Stimulated activated CD4-positive, alpha-beta T cell treated with anti-CD3 and anti-CD28 coated beads, Interleukin-15, amount 100 ng/mL, for 24 hours (primary cell): ENCODE measurements around the gene CCDC73.
"Not testable (repeated sequence)": the region's sequence is repeated elsewhere in the genome, so short reads cannot be mapped to it uniquely, and the experiment has no call there.

Experiments used
- DNase-seq: peaks from one replicate; pipeline ENCODE4 v3.0.0-alpha.2; 2020

The CCDC73 gene

DNA sequence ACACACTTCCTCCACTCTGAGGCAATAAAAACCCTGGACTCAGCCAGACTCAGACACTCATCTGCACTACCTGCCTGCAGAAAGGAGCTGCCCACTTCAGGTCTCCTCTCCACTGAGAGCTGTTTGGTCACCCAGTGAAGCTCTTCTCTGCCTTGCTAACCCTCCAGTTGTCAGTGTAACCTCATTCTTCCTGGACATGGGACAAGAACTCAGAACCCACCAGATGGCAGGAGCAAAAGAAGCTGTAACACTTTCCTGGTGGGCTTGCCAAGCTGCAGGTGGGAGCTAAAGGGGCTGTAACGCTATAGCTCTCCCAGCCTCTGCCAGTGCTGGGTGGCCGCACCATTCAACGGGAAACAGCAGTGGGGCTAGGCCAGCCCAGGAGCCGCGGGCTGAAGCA, 89.7 kb downstream of the CCDC73 start:
- DNase-seq: no peak

DNA sequence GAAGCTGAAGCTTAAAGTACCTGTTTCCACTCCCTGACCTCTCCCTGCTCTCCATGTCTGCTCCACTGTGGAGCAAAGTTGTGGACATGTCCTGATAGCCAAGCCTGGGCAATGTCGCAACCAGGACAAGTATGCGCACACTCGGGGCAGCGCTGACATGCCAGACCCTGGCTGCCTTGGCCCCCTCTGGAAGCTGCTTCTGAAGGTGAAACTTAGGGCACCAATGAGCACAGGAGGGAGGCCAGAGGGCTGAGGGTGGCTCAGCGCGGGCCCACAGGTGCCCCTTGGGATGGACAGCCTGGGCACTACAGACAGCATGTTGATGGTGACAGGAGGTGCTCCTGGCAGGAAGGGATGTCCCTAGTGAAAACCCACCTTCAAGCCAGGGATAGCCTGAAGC, 90.2 kb downstream of the CCDC73 start:
- DNase-seq: no peak

DNA sequence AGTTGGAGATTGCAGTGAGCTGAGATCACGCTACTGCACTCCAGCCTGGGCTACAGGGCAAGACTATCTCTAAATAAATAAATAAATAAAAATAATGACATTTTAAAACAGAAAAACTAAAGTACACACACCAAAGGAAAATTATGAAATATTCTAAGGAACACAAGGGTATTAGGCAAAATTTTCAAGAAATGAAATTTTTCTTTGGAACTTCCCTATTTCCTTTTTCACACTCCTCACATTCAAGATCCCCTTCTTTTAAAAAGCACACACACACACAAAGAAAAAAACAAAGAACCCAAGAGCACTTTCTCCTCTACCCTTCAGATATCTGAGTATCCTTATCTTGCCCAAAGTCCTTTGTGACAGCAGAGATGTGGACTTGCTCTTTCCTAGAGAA, 92.8 kb downstream of the CCDC73 start:
- DNase-seq: no peak

DNA sequence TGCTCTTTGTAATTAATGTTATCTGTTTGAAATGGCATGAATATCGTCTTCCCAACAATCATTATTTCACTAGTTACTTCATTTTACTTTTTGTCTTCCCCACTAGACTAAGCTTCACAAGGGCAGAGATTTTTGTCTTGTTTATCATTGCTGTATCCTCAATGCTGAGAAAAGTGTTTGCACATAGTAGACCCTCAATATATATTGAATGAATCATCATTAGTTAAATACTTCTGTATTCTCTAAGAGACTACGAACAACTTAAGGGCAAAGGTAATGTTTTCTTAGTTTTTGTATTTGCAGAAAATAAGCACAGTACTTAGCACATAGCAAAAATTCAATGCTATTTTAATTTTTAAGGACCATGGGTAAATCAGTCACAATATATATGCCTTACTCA, 95.9 kb downstream of the CCDC73 start:
- no peak for DNase-seq

DNA sequence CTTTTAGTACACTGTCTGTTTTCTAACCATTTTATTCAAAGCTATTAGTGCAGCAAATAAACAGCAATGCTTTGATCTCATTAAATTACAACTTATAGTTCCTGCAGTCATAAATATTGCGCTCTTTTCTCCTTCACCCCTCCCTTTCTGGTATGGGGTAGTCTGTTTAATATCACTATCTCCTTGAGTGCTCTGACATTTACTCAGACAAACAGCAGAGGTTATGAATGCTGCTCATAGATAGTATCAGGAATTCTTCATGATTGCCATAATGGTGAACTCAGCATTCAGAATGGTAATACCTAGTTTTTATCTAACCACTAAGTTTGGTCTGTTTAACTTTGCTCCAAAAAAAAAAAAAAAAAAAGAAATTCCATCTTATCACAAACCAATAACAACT, 123.4 kb downstream of the CCDC73 start:
- DNase-seq: no peak

DNA sequence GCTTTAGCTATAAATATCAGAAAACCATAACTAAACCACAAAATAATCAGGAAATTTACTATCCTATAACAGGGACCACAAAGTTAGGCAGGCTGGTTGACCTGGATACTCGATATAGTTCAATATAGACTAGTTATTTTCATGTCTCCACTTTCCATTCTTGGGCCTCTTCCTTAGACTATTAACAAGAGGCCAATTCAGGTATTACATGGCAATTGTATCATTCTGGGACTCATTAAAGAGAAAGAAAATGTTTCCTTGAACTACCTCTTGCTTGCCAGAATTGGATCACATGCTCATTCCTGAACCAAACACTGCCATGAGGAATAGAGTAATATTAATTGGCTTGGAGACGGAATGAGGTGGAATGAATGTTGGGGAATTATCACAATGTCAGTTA, 134.8 kb downstream of the CCDC73 start:
- DNase-seq: no peak

DNA sequence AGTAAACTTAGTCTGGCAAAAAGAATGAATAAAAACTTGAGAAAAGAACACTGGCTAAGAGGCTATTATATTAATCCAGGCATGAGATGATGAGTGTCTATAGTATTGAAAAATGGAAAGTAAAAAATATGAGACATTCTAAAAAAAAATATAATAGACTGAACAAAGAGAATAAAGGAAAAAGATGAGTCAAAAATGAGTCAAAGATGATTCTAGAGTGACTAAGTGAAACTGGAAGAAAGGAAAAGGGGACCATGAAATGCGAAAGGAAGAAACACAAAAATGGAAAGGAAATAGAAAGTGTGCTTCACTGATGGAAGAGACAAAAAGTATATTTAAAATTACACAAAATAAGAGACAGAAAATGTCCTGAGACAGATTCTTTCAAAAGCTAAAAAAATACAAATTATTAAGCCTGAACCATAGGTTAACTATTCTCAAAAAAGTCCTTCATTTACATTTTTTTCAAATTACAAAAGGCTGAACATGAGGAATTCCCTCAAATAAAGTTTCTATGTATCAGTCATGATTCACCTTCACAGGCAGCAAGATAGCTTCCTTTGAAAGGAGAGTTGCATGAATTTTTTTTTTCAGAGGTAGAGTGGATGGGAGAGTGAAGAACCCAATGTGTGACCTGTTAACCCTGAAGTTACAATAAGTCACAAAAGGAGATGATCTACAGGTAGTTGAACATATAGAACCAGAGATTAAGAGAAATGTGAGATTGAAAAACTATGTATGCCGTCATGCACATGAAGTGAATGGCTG, 135.6 kb downstream of the CCDC73 start:
- DNase-seq: no peak

DNA sequence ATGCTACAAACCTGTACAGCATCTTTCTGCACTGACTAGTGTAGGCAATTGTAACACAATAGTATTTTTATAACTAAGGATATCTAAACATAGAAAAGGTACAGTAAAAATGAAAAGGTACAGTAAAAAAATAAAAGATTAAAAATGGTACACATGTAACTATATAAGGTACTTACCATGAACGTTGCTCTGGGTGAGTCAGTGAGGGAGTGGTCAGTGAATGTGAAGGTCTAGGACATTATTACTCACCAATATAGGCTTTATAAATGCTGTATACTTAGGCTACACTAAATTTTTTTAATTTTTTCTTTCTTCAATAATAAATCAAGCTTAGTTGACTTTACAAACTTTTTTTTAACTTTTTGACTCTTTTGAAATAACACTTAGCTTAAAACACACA, 150.9 kb downstream of the CCDC73 start:
- no peak for DNase-seq

DNA sequence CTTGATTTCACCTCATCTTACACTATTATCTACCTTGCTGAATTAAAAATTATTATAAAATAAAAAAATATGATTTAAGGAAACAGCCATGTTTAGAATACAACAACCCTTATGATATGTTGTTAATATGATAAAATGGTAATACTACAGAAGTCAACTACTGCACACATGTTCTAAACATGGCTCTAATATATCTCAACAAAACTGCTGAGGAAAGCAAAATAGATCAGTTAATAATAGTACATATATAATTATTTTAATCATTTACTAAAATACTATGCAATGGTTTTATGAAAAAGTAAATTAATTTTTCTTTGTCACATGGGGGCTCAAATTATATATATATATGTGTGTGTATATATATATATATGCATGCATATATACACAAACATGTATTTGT, 153.1 kb downstream of the CCDC73 start:
- no peak for DNase-seq

DNA sequence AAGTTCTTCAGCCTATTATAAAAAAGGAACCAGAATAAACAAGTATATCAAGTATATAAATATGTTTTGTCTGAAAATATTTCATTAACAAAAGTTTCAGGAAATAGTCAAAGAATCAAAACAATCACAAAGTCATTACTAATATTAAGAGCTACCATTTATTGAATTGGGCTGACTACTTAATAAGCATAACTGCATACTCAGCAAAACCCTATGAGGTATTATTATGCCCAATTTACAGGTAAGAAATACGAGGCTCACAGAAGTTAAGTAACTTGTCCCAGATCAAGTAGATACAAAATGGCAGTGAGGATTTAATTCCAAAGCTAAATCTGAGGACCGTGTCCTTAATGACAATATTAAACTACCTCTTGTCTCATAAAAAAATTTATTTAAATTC, 158.6 kb downstream of the CCDC73 start:
- DNase-seq: no peak

DNA sequence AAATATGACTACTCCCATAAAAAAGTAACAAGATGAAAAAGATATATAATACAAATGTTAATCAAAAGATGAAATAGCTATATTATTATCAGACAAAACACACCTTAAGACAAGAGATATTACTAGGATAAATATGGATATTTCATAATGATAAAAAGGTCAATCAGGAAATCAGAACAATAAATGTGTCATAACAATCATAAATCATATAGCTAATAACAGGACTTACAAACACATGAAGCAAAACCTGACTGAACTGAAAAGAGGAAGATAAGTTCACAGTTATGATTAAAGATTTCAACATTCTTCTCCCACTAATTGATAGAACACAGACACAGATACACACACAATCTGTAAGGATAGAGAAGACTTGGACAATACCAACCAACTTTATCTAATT, 163.6 kb downstream of the CCDC73 start:
- no peak for DNase-seq

DNA sequence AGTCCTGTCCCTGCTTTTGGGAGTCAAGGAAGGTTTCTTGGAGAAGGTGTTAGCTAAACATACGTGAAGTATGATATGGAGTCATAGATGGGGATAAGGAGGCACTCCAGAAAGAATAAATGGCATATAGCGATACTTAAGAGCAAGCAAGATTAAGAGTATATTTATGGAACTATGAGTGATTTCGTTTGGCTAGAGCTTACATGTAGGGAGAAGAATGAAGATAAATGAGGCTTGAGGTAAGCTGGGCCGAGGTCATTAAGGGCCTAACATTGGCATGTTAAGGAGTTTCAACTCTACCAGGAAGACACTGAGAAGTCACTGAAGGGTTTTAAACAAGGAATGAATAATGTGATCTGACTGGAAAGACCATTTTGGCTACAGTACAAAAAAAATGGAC, 177.6 kb downstream of the CCDC73 start:
- no peak for DNase-seq

DNA sequence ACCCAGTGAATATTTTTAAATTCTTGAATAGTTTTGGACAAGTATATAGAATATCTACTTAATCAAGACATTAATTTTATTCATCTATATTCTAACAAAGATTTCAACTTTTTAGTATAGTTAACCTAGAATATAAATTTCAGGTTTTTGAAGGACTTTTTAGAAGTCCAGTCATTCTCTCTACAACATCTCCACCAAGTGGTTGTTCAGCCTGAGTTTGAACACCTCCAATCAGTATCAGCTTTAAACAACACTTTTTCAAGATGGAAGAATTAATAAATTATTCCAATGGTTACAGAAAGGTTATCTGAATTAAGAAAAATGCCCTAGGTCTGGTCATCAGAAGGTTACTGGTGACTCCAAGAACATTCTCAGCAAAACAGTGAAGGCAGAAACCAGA, 179.0 kb downstream of the CCDC73 start:
- DNase-seq: no peak

DNA sequence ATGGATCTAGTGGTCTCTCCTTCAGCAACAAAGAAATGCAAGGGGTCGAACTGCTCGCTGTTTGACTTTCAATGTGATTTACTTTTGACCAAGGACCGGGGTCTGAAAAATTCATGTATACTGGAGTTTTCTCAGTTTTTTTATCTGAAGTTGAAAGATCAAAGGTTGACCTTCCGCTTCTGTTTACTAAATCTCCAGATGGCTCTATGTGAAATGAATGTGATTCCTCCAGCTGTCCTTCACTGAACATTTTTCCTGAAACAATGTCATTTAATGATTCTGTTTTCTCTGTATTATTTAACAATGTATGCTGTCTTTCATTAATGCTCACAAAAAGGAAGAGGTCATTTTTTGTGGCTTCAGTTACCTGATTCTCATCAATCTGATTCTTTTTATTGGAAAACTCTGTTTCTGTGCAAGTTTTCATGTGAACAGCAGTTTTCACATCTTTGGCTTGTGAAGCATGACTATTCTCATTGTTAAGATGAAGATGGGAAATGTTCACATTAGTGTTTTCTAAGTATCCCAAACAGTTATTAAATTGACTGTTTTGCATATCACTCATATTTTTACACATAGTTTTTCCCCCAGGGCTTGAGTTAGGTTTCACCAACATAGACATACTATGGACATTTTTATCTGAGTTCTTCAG, 180.8 kb downstream of the CCDC73 start:
- no peak for DNase-seq

DNA sequence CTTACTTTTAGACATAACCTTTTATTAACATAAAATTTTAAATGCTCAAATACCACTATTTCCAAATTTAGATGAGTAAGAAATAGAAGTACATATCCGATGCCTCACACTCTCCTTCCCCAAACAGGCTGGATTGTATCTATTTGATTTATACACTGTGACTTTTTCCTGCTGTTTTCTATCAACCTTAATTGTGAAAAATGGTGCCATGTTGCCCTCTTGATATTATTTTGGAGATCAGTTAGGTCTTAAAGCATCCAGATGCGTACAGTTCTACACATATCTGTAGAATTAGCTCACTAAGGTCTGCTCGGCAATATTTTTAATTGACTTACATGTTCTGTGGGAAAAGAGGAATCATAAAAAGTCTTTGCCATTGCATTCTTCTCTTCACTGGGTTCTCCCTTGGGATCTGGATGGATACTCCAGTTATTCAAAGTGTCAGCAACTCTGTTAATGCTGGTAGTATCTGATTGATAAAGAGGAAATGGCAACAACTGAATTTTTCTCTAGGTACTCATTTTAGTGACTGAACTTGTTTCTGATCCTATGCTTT, 183.6 kb downstream of the CCDC73 start:
- no peak for DNase-seq

DNA sequence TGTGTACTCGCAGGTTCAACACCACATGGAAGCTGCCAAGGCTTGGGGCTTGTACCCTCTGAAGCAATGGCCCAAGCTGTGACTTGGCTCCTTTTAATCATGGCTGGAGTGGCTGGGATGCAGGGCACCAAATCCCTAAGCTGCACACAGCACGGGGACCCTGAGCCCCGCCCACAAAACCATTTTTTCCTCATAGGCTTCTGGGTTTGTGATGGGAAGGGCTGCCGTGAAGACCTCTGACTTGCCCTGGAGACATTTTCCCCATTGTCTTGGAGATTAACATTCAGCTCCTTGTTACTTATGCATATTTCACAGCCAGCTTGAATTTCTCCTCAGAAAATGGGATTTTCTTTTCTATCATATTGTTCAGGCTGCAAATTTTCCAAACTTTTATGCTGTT, 185.6 kb downstream of the CCDC73 start:
- not testable (repeated sequence) for DNase-seq

DNA sequence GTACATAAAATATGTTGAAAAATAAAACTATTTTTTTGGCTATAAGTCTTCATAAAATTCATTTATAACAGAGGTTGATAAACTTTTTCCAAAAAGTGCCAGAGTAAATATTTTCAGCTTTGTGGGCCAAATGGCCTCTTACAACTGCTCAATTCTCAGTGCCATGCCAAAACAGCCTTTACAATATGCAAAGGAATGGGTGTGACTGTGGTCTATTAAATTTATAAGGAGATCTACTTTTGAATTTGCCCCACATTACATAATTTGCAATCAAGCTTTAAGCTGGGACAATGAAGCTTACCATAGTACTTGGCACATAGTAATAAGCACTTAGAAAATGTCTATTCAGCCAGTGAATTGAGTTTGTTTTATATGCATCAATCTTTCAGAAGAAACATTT, 188.2 kb downstream of the CCDC73 start:
- DNase-seq: no peak

DNA sequence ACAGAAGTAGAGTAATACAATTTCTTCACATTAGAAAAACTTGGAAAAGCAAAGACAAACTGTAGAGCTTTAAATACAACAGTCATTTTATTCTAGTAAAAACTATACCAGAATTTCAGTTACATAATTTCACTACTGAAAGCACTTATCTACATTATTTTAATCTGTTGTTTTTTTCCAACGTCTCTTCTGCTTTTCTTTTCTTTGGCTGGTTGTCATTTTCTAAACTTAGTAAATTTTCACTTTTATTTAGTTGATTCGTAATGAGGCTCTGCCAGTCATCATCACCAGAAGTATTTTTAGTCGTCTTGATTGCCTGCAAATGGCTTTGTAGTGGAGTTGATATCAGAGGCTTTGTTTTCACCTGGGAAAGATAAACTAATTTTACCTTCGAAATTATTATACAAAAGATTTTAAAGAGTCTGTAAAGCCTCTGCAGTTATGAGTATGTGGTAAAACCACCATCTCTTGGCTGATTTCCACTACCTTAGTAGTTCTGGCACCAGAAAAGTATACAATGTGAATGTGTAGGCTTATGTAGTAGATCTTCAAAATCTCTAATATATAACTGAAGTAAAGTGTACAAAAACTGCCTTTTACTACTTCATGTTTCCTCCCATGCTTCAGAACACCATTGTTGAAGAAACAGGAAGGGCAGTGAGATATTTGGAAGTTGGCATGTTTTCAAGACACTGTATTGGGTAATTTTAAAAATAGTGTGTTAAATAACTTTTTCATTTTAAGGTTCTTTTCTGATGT, 191.6 kb downstream of the CCDC73 start:
- DNase-seq: no peak

DNA sequence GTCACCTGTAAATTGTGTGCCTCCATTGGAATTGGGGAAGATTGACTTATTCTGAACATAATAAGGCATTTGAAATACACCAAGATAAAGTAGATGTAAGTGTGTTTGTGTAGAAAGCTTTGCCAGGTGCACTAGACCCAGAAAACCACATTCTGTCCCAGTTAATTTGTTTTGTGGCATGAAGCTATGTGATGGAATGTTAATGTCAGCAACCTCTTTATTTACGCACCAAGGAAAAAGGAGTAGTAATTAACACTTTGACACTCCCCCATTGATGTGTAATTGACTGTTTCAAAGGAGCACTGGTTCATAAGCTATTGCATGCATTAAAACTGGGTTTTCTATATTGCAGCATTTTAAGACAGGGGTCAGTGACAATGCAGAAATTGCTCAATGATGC, 196.5 kb downstream of the CCDC73 start:
- DNase-seq: no peak

DNA sequence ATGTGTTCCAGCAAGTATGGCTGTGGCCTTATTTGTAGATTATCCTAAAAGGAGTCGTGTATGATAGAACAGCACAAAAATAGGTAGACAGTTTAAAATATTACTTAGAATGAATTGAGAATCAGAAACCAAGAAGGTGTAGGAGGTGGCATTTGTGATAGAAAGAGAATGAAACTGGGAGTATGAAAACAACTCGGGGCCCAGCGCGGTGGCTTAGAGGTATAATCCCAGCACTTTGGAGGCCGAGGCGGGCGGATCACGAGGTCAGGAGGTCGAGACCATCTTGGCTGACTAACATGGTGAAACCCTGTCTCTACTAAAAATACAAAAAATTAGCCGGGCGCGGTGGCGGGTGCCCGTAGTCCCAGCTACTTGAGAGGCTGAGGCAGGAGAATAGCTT, 198.3 kb downstream of the CCDC73 start:
- DNase-seq: peak; percentile 66

DNA sequence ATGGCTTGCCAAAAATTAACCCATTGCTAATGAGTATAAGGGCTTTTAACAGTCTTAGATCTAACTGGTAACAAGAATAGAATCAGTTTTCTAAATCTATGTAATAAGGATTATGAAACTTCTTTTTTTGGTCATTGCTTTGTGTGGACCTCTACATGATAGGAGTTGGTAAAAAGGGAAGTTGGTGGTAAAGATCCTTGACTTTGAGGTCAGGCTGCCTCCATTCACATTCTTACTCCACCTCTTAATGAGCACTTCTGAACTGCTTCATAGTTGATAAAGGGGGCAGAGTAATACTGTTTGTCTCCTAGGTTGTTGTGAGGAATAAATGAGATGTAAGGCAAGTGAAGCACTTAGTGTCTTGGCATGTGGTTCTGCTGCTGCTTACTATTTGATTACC, 200.2 kb downstream of the CCDC73 start:
- DNase-seq: no peak

DNA sequence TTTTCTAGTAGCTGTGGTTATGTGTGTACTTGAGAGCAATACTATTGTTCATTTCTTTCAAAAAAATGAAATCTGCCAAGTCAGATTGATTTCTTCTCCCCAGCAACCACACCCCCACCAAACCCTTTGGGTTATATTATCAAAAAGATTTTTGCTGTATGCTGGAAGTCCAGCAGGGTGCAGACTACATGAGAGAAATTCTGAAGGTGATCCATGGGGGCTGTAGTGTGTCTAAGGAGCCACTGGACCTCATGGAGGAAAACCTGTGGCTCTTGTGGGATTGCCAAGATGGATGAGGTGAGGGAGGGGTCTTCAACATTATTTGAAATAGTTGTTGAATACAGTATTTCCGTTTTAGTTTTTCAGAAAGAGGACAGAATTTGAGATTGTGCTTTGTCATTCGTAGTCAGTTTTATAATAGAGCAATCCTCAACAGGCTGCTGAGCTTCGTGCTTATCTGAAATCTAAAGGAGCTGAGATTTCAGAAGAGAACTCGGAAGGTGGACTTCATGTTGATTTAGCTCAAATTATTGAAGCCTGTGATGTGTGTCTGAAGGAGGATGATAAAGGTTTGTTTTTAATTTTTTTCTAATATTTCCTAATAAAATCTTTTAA, 207.8 kb downstream of the CCDC73 start:
- DNase-seq: no peak

DNA sequence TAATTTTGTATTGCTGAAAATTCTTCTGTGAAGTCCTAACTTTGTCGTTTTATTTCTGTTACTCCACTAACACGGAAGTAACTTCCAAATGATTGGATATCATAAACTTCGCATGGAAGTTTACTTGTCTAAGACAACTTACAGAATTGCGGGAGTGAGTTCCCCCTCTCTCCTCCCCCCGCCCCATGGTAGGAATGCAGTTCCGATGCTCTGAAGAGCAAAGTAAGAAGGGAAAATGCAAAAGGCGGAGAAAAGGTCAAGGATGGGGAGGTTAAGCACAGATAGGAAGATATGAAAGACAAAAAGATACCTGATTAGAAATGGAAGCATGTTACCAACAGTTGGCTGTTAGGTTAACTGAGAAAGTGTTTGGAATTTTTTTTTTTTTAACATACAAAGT, 209.5 kb downstream of the CCDC73 start:
- no peak for DNase-seq
